BLaER1 (cell line): ENCODE data around the gene GBX1.

Experiments used
- H3K27ac ChIP-seq: shearing (Covaris generic); formaldehyde crosslinking; 2 replicates; pipeline ENCODE4 v1.8.1; 2022
- H3K27me3 ChIP-seq: shearing (Covaris generic); formaldehyde crosslinking; 2 replicates; pipeline ENCODE4 v1.8.1; 2022
- H3K36me3 ChIP-seq: shearing (Covaris generic); formaldehyde crosslinking; 2 replicates; pipeline ENCODE4 v1.8.1; 2022
- H3K4me1 ChIP-seq: shearing (Covaris generic); formaldehyde crosslinking; 2 replicates; pipeline ENCODE4 v1.8.1; 2022
- H3K4me2 ChIP-seq: shearing (Covaris generic); formaldehyde crosslinking; 2 replicates; pipeline ENCODE4 v1.8.1; 2022
- H3K4me3 ChIP-seq: shearing (Covaris generic); formaldehyde crosslinking; 2 replicates; pipeline ENCODE4 v1.8.1; 2022
- H3K9ac ChIP-seq: shearing (Covaris generic); formaldehyde crosslinking; 2 replicates; pipeline ENCODE4 v1.8.1; 2022
- H3K9me3 ChIP-seq: shearing (Covaris generic); formaldehyde crosslinking; 2 replicates; pipeline ENCODE4 v1.8.1; 2022
- H4K20me1 ChIP-seq: shearing (Covaris generic); formaldehyde crosslinking; 2 replicates; pipeline ENCODE4 v1.8.1; 2022
- Cebpa-rat ChIP-seq: shearing (Covaris generic); IDR thresholded peaks from 2 replicates; pipeline ENCODE4 v1.8.1; 2022

GBX1 gene

GRCh38 chr7:151100921-151101320 lies 66.6 kb downstream of the GBX1 start:
- H3K4me1 ChIP-seq: peaks cover 72% of the 10 kb centered on the region
- H3K4me3 ChIP-seq: no peak overlapping the region
- peak overlapping the region; percentile 18; the same call in 1 of the 2 replicates for H3K27ac ChIP-seq
- H4K20me1 ChIP-seq: peaks cover 98% of the 10 kb centered on the region
- no peak overlapping the region for H3K9ac ChIP-seq
- 0 out of 2 replicates have a peak, but pooled peaks cover 15% of the 10 kb centered on the region for H3K36me3 ChIP-seq
- no peaks in the 10 kb centered on the region for H3K9me3 ChIP-seq
- no peaks in the 10 kb centered on the region for H3K27me3 ChIP-seq
- H3K4me2 ChIP-seq: peak overlapping the region; percentile 19; the same call in 1 of the 2 replicates
- TF ChIP-seq Cebpa-rat: no peak

- Histone ChIP-seq H3K27me3 (no peaks in the 10 kb centered on the region), H3K4me2 (peak overlapping the region; percentile 40), H3K27ac (no peak overlapping the region), H3K4me1 (peaks cover 75% of the 10 kb centered on the region), H3K36me3 (0 out of 2 replicates have a peak, but pooled peaks cover 14% of the 10 kb centered on the region), H3K4me3 (no peak overlapping the region), H3K9ac (peak overlapping the region; percentile 53; the same call in 1 of the 2 replicates), H4K20me1 (peaks cover 99% of the 10 kb centered on the region), H3K9me3 (no peaks in the 10 kb centered on the region)
- TF ChIP-seq Cebpa-rat: no peak
These were observed 67.8 kb downstream of the GBX1 start for GRCh38 chr7:151099486-151100211.
